ENCODE results near the gene QRICH1. TPM values are rescaled to one million over a fixed set of nuclear protein-coding genes. Genes with fewer than 3 reads are reported as not detected.

QRICH1 gene
- total and polyA plus RNA-seq, 10 of the 15 experiments (the other 5 are each of a cell fraction or from before 2014, with no cell fraction given): 22.2 to 116 (median 81.4) TPM

DNA sequence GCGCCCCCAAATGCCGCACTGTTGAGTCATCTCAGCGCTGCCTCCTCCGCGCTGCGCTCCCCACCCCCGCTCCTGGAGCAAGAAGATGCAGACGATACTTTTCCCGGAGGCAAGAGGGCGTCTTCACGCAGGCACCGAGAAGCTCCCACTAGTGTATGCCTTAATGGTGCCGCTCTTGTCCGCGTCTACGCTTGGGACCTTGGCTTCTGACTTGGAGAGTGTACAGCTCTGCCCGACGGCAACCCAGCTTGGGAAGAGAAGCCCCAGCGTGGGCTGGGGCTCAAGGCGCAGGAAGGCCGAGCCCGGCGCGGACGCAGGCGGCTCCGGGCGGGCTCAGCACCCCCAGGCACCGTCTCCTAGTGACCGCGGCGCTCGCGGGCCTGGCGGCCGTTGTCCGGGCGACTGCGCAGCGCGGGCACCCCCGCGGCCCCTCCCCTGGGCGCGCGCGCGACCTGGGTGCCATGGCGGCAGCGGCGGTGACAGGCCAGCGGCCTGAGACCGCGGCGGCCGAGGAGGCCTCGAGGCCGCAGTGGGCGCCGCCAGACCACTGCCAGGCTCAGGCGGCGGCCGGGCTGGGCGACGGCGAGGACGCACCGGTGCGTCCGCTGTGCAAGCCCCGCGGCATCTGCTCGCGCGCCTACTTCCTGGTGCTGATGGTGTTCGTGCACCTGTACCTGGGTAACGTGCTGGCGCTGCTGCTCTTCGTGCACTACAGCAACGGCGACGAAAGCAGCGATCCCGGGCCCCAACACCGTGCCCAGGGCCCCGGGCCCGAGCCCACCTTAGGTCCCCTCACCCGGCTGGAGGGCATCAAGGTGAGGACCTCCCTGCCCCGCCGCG, 103.9 kb downstream of the QRICH1 start, which contains the start of gene P4HTM:
Gene P4HTM, plus strand, starts transcription at position 446 of the 840 bp plus-strand sequence. Its CDS starts 16 bp downstream, at position 462.
- in situ Hi-C loops (cut with MboI) (no loop called here), intact Hi-C loops (cut with micrococcal nuclease; ENCODE audit: unreplicated experiment) (loop anchor here (2.0 to 5.0 kb wide), 4 partner anchors 17 to 102 kb away; partner anchors contain the start of genes QRICH1 and WDR6)
- Histone ChIP-seq H4K20me1 (ENCODE audit: control insufficient read depth, insufficient read depth) (no peaks in the 10 kb centered on the region), H3K79me2 (ENCODE audit: control insufficient read depth, insufficient read depth, low read length) (peaks cover 28% of the 10 kb centered on the region), H3K4me3 (peak within 1 kb of the TSS; percentile 93), H3K36me3 (ENCODE audit: control insufficient read depth in 2 of 2, insufficient read depth in 2 of 2, low read length in 1 of 2) (peaks cover 1 to 2% of the 10 kb centered on the region in 2 experiments; a peak in 3 of 4 replicates), H3K4me1 (ENCODE audit: control insufficient read depth, insufficient read depth, low read length) (peaks cover 19% of the 10 kb centered on the region), H2AFZ (ENCODE audit: control insufficient read depth, low read depth, low read length) (peak within 1 kb of the TSS; percentile 96), H3K4me2 (ENCODE audit: control insufficient read depth, insufficient read depth) (peak within 1 kb of the TSS; percentile 81), H3K27me3 (replicated peaks in 1 of 2; ENCODE audit: control insufficient read depth in 2 of 2, insufficient read depth in 2 of 2, low read length in 1 of 2) (no peaks in the 10 kb centered on the region), H3K9me3 (replicated peaks; ENCODE audit: control insufficient read depth, insufficient read depth, low read length) (no peaks in the 10 kb centered on the region), H3K9ac (ENCODE audit: control insufficient read depth, insufficient read depth, low read length) (peak within 1 kb of the TSS; percentile 87), H3K27ac (ENCODE audit: control insufficient read depth, insufficient read depth) (peak within 1 kb of the TSS; percentile 79)
- FAIRE-seq (no peak), DNase-seq (ENCODE audit: low read depth, low spot score) (peak; percentile 35), ATAC-seq (peak; percentile 84)
- BruUV-seq (replicated peaks): no TSS peak
- ChIA-PET POLR2A (interaction anchor here (0.6 to 6.6 kb wide), 10 partner anchors 18 to 379 kb away, joined by 3 to 67 read pairs (median 4); partner anchors contain the start of genes IMPDH2, NDUFAF3, QRICH1 and USP19), SMC1A (ENCODE audit: uncharacterized antibody, unreplicated experiment) (interaction anchor here (0.9 to 6.1 kb wide), 7 partner anchors 18 to 459 kb away, joined by 3 to 57 read pairs (median 4); partner anchors contain the start of genes IMPDH2, NDUFAF3, QRICH1 and USP19), RAD21 (ENCODE audit: unreplicated experiment) (interaction anchor here (1.0 to 3.8 kb wide), 11 partner anchors 13 to 459 kb away, joined by 3 to 44 read pairs (median 4); partner anchors contain the start of genes IMPDH2, QRICH1 and WDR6), CTCF (interaction anchor here (0.5 to 5.8 kb wide), 15 partner anchors 17 to 538 kb away, joined by 3 to 123 read pairs (median 5); partner anchors contain the start of genes DALRD3, IMPDH2, NDUFAF3 and QRICH1)
- WGBS (ENCODE audit: insufficient coverage, insufficient replicate concordance, low lambda C conversion rate, missing lambda C conversion rate): 1% methylated on average over 67 of the region's 91 CpGs
- TF ChIP-seq SIN3A (IDR thresholded peaks at IDR 0.05; ENCODE audit: low read depth, low read length): peak; percentile 88; the same call in 1 of the 2 replicates
- 0 out of 2 replicates have a peak, but pooled peaks have one; percentile 43 for TF ChIP-seq HDAC2 (IDR thresholded peaks at IDR 0.05)
- no peak for TF ChIP-seq NFYB (IDR thresholded peaks at IDR 0.05; ENCODE audit: insufficient read depth, low read depth, low read length)
- no peak for TF ChIP-seq HSF1 (IDR thresholded peaks at IDR 0.05; ENCODE audit: low read depth, low read length)
- peak; percentile 21; the same call in 1 of the 2 replicates for TF ChIP-seq TCF12 (IDR thresholded peaks at IDR 0.05; ENCODE audit: low read depth, low read length)
- TF ChIP-seq SRF (IDR thresholded peaks at IDR 0.05; ENCODE audit: low read depth in 2 of 2, low read length in 2 of 2): 0 out of 4 replicates have a peak, but pooled peaks of 1 of the 2 experiments have one; percentile 38
- TF ChIP-seq CREM (IDR thresholded peaks at IDR 0.05; ENCODE audit: low read depth): peak; percentile 84
- peak; percentile 59; the same call in 1 of the 2 replicates for TF ChIP-seq JUND (IDR thresholded peaks at IDR 0.05; ENCODE audit: low read depth, low read length)
- TF ChIP-seq TAF1 (IDR thresholded peaks at IDR 0.05; ENCODE audit: borderline replicate concordance, low read depth, low read length): peak; percentile 39; the same call in 1 of the 2 replicates
- no peak for TF ChIP-seq CBFB (IDR thresholded peaks at IDR 0.05; ENCODE audit: low read depth)
- TF ChIP-seq SIX5 (IDR thresholded peaks at IDR 0.05; ENCODE audit: low read depth, low read length, severe bottlenecking): no peak
- peak; percentile 43 for TF ChIP-seq HDAC6 (IDR thresholded peaks at IDR 0.05; ENCODE audit: unreplicated experiment)
- no peak for TF ChIP-seq CEBPB (IDR thresholded peaks at IDR 0.05; ENCODE audit: borderline replicate concordance in 1 of 2, low read depth in 2 of 2, low read length in 2 of 2)
- TF ChIP-seq, protein P1, sequence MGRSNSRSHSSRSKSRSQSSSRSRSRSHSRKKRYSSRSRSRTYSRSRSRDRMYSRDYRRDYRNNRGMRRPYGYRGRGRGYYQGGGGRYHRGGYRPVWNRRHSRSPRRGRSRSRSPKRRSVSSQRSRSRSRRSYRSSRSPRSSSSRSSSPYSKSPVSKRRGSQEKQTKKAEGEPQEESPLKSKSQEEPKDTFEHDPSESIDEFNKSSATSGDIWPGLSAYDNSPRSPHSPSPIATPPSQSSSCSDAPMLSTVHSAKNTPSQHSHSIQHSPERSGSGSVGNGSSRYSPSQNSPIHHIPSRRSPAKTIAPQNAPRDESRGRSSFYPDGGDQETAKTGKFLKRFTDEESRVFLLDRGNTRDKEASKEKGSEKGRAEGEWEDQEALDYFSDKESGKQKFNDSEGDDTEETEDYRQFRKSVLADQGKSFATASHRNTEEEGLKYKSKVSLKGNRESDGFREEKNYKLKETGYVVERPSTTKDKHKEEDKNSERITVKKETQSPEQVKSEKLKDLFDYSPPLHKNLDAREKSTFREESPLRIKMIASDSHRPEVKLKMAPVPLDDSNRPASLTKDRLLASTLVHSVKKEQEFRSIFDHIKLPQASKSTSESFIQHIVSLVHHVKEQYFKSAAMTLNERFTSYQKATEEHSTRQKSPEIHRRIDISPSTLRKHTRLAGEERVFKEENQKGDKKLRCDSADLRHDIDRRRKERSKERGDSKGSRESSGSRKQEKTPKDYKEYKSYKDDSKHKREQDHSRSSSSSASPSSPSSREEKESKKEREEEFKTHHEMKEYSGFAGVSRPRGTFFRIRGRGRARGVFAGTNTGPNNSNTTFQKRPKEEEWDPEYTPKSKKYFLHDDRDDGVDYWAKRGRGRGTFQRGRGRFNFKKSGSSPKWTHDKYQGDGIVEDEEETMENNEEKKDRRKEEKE (IDR thresholded peaks at IDR 0.05): no peak
- 0 out of 4 replicates have a peak, but pooled peaks of 1 of the 2 experiments have one; percentile 13 for TF ChIP-seq EP300 (IDR thresholded peaks at IDR 0.05; ENCODE audit: borderline replicate concordance in 1 of 2, control insufficient read depth in 1 of 2, low read depth in 2 of 2, low read length in 2 of 2)
- TF ChIP-seq RAD21 (IDR thresholded peaks at IDR 0.05; ENCODE audit: insufficient read depth, low read depth, low read length): peak; percentile 14; the same call in 1 of the 2 replicates
- TF ChIP-seq EGR1 (IDR thresholded peaks at IDR 0.05; ENCODE audit: borderline replicate concordance in 1 of 2, low read depth in 2 of 2, low read length in 2 of 2): peak in 1 of 2 experiments; percentile 96; a peak in 2 of 3 replicates
